ENCODE data around the gene DENND5B. TPM values are rescaled to one million over a fixed set of nuclear protein-coding genes. Genes with fewer than 3 reads are reported as not detected.

Gene DENND5B
- total RNA-seq, 2 donors from 2014 or later = 6.9 to 32.3 TPM

DNA sequence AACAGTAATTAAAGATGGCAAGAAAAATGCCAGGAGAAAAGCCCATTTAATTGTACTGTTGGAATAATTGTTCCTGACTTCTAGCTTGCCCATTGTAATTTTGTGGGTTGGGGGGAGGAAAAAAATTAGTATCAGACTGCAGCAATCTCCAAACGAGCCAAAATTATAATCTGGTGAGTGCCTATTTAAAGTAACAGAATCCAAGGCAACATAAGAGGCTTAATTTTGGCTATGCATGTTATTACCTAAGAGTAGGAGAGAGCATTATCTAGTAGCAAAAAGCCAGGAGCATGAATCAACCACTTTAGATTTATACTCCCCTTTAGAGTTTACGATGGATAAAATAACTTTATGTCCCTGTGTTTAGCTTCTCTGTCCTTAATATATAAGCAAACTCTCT lies 14.6 kb upstream of the DENND5B start:
- H3K27me3 ChIP-seq (replicated peaks; ENCODE audit: insufficient read depth) = no peaks in the 10 kb centered on the region
- H3K9me3 ChIP-seq = no peaks in the 10 kb centered on the region
- TF ChIP-seq, protein P1, sequence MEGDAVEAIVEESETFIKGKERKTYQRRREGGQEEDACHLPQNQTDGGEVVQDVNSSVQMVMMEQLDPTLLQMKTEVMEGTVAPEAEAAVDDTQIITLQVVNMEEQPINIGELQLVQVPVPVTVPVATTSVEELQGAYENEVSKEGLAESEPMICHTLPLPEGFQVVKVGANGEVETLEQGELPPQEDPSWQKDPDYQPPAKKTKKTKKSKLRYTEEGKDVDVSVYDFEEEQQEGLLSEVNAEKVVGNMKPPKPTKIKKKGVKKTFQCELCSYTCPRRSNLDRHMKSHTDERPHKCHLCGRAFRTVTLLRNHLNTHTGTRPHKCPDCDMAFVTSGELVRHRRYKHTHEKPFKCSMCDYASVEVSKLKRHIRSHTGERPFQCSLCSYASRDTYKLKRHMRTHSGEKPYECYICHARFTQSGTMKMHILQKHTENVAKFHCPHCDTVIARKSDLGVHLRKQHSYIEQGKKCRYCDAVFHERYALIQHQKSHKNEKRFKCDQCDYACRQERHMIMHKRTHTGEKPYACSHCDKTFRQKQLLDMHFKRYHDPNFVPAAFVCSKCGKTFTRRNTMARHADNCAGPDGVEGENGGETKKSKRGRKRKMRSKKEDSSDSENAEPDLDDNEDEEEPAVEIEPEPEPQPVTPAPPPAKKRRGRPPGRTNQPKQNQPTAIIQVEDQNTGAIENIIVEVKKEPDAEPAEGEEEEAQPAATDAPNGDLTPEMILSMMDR (IDR thresholded peaks at IDR 0.05) = no peak
- TF ChIP-seq POLR2A (IDR thresholded peaks at IDR 0.05) (no peak), POLR2AphosphoS5 (IDR thresholded peaks at IDR 0.05) (no peak)
- H3K4me3 ChIP-seq = no peak overlapping the region
- no peak for DNase-seq (ENCODE audit: low spot score)
- H3K36me3 ChIP-seq = no peaks in the 10 kb centered on the region
- H3K4me1 ChIP-seq (replicated peaks) = no peaks in the 10 kb centered on the region
- H3K27ac ChIP-seq = no peak overlapping the region
- intact Hi-C loops (cut with DNase I) = no loop called here
- WGBS = 61% methylated on average over 2 of the region's 2 CpGs

DNA sequence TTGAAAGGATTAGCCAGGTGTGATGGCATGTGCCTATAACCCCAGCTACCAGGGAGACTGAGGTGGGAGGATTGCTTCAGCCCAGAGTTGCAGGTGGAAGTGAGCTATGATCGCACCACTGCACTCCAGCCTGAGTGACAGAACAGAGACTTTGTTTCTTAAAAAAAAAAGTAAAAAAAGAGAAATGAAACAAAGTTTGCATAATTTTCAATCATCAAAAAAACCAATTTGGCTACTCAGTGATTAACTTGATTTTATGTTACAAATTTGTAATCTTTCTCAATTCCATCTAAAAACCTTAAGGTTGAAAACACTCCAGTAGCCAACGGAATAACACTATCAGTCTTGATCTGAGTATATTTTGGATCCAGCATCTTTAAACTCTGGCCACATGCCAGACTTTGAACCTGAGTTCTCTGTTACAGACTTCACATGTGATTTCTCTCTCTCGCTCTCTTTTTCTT lies 12.6 kb upstream of the DENND5B start:
- no peaks in the 10 kb centered on the region for H3K36me3 ChIP-seq
- TF ChIP-seq POLR2A (IDR thresholded peaks at IDR 0.05) (no peak), POLR2AphosphoS5 (IDR thresholded peaks at IDR 0.05) (no peak)
- TF ChIP-seq, protein P1 (IDR thresholded peaks at IDR 0.05) = no peak
- H3K4me3 ChIP-seq = no peak overlapping the region
- DNase-seq (ENCODE audit: low spot score) = no peak
- no peaks in the 10 kb centered on the region for H3K4me1 ChIP-seq (replicated peaks)
- intact Hi-C loops (cut with DNase I) = no loop called here
- H3K27me3 ChIP-seq (replicated peaks; ENCODE audit: insufficient read depth) = no peaks in the 10 kb centered on the region
- no peak overlapping the region for H3K27ac ChIP-seq
- no peaks in the 10 kb centered on the region for H3K9me3 ChIP-seq
- 56% methylated on average over 3 of the region's 3 CpGs for WGBS

DNA sequence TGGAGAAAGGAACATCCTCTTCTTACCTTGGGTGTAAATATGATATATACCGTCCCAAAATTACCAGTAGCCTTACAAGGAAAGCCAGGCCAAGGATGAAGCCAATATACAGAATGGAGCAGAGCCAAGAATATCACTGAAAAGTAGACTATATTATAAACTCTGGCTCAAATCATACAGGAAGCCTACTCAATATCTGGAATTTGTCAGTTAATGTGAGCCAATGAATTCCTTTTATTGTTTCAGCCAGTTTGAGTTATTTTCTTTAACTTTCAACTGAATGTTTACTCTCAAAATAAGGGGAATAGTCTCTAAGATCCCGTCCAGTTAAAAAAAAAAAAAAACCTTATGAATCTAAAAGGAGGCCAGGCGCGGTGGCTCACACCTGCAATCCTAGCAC lies 9.8 kb upstream of the DENND5B start:
- WGBS = 80% methylated on average over 4 of the region's 4 CpGs
- no peaks in the 10 kb centered on the region for H3K27me3 ChIP-seq (replicated peaks; ENCODE audit: insufficient read depth)
- TF ChIP-seq POLR2AphosphoS5 (IDR thresholded peaks at IDR 0.05) = no peak
- no peak for TF ChIP-seq POLR2A (IDR thresholded peaks at IDR 0.05)
- TF ChIP-seq, protein P1 (IDR thresholded peaks at IDR 0.05) = no peak
- H3K27ac ChIP-seq = no peak overlapping the region
- H3K9me3 ChIP-seq = no peaks in the 10 kb centered on the region
- H3K4me1 ChIP-seq (replicated peaks) = no peaks in the 10 kb centered on the region
- H3K36me3 ChIP-seq = no peaks in the 10 kb centered on the region
- no peak for DNase-seq (ENCODE audit: low spot score)
- no peak overlapping the region for H3K4me3 ChIP-seq
- intact Hi-C loops (cut with DNase I) = no loop called here

DNA sequence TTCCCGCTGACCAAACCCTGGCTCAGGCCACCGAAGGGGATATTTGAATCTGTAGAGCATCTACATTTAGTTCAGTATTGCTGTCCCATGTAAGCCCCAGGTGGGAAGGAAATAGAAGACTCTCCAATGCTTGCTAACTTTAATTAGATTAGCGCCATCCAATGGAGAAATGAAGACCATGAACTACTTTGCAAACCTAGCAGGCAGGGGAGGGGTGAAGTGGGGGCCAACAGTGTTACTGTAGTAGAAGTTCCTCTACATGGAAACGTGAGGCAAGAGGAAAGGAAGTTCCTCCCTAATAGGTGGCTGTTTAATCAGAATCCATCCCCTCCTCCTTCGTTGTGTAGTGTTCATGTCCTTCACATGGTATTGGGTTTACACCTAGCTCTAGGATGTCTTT lies 9.3 kb upstream of the DENND5B start:
- DNase-seq (ENCODE audit: low spot score) = no peak
- no peak overlapping the region for H3K4me3 ChIP-seq
- TF ChIP-seq, protein P1 (IDR thresholded peaks at IDR 0.05) = no peak
- TF ChIP-seq POLR2AphosphoS5 (IDR thresholded peaks at IDR 0.05) (no peak), POLR2A (IDR thresholded peaks at IDR 0.05) (no peak)
- H3K4me1 ChIP-seq (replicated peaks) = no peaks in the 10 kb centered on the region
- WGBS = 80% methylated on average over 5 of the region's 5 CpGs
- no peaks in the 10 kb centered on the region for H3K9me3 ChIP-seq
- intact Hi-C loops (cut with DNase I) = no loop called here
- no peaks in the 10 kb centered on the region for H3K36me3 ChIP-seq
- no peak overlapping the region for H3K27ac ChIP-seq
- H3K27me3 ChIP-seq (replicated peaks; ENCODE audit: insufficient read depth) = no peaks in the 10 kb centered on the region

DNA sequence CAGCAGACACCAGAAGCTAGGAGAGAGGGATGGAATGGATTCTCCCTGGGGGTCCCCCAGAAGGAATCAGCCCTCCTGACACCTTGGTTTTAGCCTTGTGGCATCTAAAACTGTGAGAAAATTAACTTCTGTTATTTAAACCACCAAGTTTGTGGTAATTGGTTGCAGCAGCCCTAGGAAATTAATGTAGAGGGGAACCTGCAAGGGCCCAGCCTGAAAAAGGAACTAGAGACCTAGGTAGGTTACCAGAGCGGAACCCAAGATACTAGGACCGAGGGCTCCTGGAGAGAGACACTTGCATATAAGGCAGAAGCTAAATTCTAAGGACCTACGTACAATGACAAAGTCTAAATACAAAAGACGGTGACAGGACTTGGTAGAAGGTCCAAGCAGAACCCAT lies 8.1 kb upstream of the DENND5B start:
- H3K4me3 ChIP-seq = no peak overlapping the region
- H3K36me3 ChIP-seq = no peaks in the 10 kb centered on the region
- no peaks in the 10 kb centered on the region for H3K9me3 ChIP-seq
- no peak overlapping the region for H3K27ac ChIP-seq
- TF ChIP-seq POLR2AphosphoS5 (IDR thresholded peaks at IDR 0.05) (no peak), POLR2A (IDR thresholded peaks at IDR 0.05) (no peak)
- no peaks in the 10 kb centered on the region for H3K27me3 ChIP-seq (replicated peaks; ENCODE audit: insufficient read depth)
- intact Hi-C loops (cut with DNase I) = no loop called here
- DNase-seq (ENCODE audit: low spot score) = no peak
- H3K4me1 ChIP-seq (replicated peaks) = no peaks in the 10 kb centered on the region
- WGBS = 86% methylated on average over 4 of the region's 4 CpGs
